Lung (tissue), 12 donors: ENCODE measurements around the gene TRAT1. TPM values are rescaled to one million over a fixed set of nuclear protein-coding genes. Genes with fewer than 3 reads are reported as not detected.

ENCODE experiments used
- ATAC-seq: fragments of 200-7000 bp; cut with Tn5 transposase; one replicate; pipeline ENCODE4 v1.9.1; 2020; ENCODE audit warnings: moderate number of reproducible peaks; ENCODE audit not compliant: insufficient read depth, low FRiP score
- DNase-seq, 3 donors: peaks; one replicate each; pipeline ENCODE4 v3.0.0-alpha.2; 2013 to 2017
- H3K27ac ChIP-seq, 2 donors: one replicate each; pipeline ENCODE4 v1.5.1; 2013; ENCODE audit warnings: mild to moderate bottlenecking in 2 of 2, moderate library complexity in 2 of 2, control low read depth in 1 of 2, inconsistent platforms in 1 of 2, low read depth in 1 of 2, low read length in 1 of 2
- H3K27me3 ChIP-seq, 3 donors: one replicate each; pipeline ENCODE4 v1.5.1; 2013; ENCODE audit warnings: low read length in 2 of 3; ENCODE audit not compliant: control insufficient read depth in 3 of 3, insufficient read depth in 3 of 3
- H3K36me3 ChIP-seq, 4 donors: one replicate each; pipeline ENCODE4 v1.5.1; 2013; ENCODE audit warnings: low read length in 4 of 4, mild to moderate bottlenecking in 1 of 4, moderate library complexity in 1 of 4; ENCODE audit not compliant: control insufficient read depth in 4 of 4, insufficient read depth in 4 of 4
- H3K4me1 ChIP-seq, 5 donors: one replicate each; pipeline ENCODE4 v1.5.1; 2013; ENCODE audit warnings: low read length in 5 of 5, mild to moderate bottlenecking in 2 of 5, moderate library complexity in 1 of 5; ENCODE audit not compliant: control insufficient read depth in 5 of 5, insufficient read depth in 5 of 5
- H3K4me3 ChIP-seq: one replicate; pipeline ENCODE4 v1.5.1; 2013; ENCODE audit warnings: mild to moderate bottlenecking, control low read depth, moderate library complexity
- H3K9ac ChIP-seq, 2 donors: one replicate each; pipeline ENCODE4 v1.5.1; 2013; ENCODE audit warnings: low read length in 2 of 2, control low read depth in 1 of 2; ENCODE audit not compliant: insufficient read depth in 1 of 2
- H3K9me3 ChIP-seq, 4 donors: one replicate each; pipeline ENCODE4 v1.5.1; 2013; ENCODE audit warnings: low read length in 3 of 4, mild to moderate bottlenecking in 1 of 4, moderate library complexity in 1 of 4; ENCODE audit not compliant: control insufficient read depth in 4 of 4, insufficient read depth in 3 of 4
- WGBS, 2 donors: extraction: QIAGEN DNeasy Blood & Tissue Kit; methylation state at CpG; one replicate each; pipeline ENCODE4 v1.1.7; 2013; 5-methylcytosine and 5-hydroxymethylcytosine counted together
- polyA plus RNA-seq, 2 donors: library from polyadenylated mRNA; stranded (reverse); fragments of 200-250 nt; gene quantifications; one replicate each; pipeline ENCODE4 v1.2.1, GENCODE V29; 2013
- total RNA-seq, 2 donors: library from RNA; depleted of rRNA in 1 of 2; stranded (reverse); fragments of >200 nt in 1 of 2; gene quantifications; one replicate each; pipeline ENCODE4 v1.2.1, GENCODE V29; 2014 to 2021
- TF ChIP-seq, protein P1 (sequence below): IDR thresholded peaks from 2 replicates; pipeline ENCODE4 v1.5.1; 2012; ENCODE audit warnings: mild to moderate bottlenecking; ENCODE audit errors: control extremely low read depth, extremely low read depth
- donor health status: control.
- donor health status: control.
- donor health status: Bipolar disorder and iron deficiency.
- donor health status: healthy.
- donor health status: DM: yes; HTN: yes; CAD: no.

Gene TRAT1
- total and polyA plus RNA-seq, 4 donors, result 0.22 to 2.4 (median 0.46) TPM

DNA sequence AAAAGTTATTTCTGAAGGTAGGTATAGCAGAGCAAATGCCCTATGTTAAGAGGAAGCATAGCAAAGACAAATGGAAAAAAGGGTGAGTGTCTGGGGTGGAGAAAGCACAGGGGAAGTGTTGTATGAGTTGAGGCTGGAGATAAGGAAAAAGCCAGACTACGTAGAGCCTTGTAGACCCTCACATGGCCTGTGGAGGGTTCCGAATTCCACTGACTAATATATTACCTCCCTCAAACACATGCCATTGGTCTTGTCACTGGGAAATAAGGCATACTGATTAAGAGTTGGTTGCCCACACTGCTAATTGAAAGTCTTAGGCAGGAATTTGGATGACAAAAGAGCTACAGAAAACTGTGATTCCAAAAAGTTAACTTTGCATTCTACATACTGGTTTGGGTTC is 65.2 kb downstream of the TRAT1 start:
- no peak for DNase-seq
- Histone ChIP-seq H3K9me3 (no peaks in the 10 kb centered on the region), H3K4me3 (no peak overlapping the region), H3K27ac (no peak overlapping the region), H3K9ac (no peak overlapping the region), H3K27me3 (no peaks in the 10 kb centered on the region), H3K36me3 (no peaks in the 10 kb centered on the region), H3K4me1 (no peaks in the 10 kb centered on the region)
- ATAC-seq, result no peak
- WGBS, 2 donors, result 67 to 69% methylated on average over 2 of the region's 2 CpGs
- TF ChIP-seq, protein P1, sequence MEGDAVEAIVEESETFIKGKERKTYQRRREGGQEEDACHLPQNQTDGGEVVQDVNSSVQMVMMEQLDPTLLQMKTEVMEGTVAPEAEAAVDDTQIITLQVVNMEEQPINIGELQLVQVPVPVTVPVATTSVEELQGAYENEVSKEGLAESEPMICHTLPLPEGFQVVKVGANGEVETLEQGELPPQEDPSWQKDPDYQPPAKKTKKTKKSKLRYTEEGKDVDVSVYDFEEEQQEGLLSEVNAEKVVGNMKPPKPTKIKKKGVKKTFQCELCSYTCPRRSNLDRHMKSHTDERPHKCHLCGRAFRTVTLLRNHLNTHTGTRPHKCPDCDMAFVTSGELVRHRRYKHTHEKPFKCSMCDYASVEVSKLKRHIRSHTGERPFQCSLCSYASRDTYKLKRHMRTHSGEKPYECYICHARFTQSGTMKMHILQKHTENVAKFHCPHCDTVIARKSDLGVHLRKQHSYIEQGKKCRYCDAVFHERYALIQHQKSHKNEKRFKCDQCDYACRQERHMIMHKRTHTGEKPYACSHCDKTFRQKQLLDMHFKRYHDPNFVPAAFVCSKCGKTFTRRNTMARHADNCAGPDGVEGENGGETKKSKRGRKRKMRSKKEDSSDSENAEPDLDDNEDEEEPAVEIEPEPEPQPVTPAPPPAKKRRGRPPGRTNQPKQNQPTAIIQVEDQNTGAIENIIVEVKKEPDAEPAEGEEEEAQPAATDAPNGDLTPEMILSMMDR, result no peak

DNA sequence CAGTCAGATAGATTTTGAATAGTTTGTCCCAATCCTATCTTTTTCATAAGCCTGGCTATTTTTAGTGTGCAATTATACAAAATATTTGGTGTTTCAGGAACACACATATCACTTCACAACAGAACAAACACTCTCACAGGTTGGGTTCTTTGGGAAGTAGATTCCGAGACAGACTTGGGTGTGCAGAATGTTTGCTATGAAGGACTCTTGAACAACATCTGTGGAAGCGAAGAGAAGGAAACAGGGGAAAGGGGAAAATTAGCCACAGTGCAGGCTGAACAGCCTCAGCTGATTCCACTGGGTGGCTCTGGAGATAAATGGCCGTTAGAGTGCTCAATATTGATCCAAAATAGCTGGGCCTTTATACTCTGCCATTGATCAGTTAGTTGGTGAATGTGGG is 69.2 kb downstream of the TRAT1 start:
- DNase-seq (no peak), ATAC-seq (no peak)
- Histone ChIP-seq H3K27ac (no peak overlapping the region), H3K4me1 (no peaks in the 10 kb centered on the region), H3K9ac (no peak overlapping the region), H3K4me3 (no peak overlapping the region), H3K27me3 (no peaks in the 10 kb centered on the region), H3K36me3 (no peaks in the 10 kb centered on the region), H3K9me3 (no peaks in the 10 kb centered on the region)
- 69 to 84% methylated on average over 3 of the region's 3 CpGs for WGBS, 2 donors
- TF ChIP-seq, protein P1, result no peak

DNA sequence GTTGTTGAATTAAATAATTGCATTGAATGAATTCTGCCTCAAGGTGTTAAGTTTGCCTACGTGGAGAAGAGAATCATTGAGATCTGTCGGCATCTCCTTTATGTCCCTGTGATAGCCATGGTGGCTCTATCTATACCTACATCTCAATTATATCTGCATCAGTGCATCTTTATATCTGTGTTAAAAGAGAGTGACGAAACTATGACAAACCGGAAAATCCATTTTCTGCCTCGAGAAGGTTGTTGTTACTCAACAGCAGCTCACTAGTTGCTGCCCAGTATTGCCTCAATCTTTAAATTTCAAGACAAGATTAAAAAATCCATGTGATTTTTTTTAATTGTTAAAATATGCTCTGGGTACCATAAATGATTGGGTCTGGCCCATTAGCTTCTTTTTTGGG is 72.4 kb downstream of the TRAT1 start:
- 86 to 88% methylated on average over 5 of the region's 5 CpGs for WGBS, 2 donors
- no peaks in the 10 kb centered on the region for H3K9me3 ChIP-seq

DNA sequence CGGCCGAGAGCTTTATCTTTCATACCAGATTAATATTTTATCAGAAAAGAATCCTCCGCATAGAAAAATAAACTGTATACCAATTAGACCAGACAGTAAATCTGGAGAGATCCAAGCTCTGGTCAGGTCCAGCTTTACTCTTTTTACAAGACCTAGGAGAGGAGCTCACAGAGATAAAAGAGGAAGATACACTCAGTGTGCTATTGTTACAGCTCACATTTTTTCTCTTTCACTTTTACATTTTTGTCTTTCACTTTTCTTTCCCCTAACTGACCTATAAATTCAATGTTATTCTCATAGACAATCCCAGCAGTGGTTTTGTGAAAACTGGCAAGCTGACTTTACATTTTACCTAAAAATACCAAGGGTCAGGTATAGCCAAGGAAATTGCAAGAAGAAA is 75.3 kb downstream of the TRAT1 start:
- no peak overlapping the region for H3K4me3 ChIP-seq
- TF ChIP-seq, protein P1, result no peak
- no peak for DNase-seq
- no peak overlapping the region for H3K9ac ChIP-seq
- no peaks in the 10 kb centered on the region for H3K36me3 ChIP-seq
- H3K27me3 ChIP-seq, result no peaks in the 10 kb centered on the region
- H3K9me3 ChIP-seq, result no peaks in the 10 kb centered on the region
- no peak for ATAC-seq
- H3K27ac ChIP-seq, result no peak overlapping the region
- WGBS, 2 donors, result 90 to 96% methylated on average over 3 of the region's 3 CpGs
- H3K4me1 ChIP-seq, result no peaks in the 10 kb centered on the region

More for the DNA sequence above, 72.4 kb downstream of the TRAT1 start:
- Histone ChIP-seq H3K4me1 (no peaks in the 10 kb centered on the region), H3K4me3 (no peak overlapping the region), H3K27me3 (no peaks in the 10 kb centered on the region), H3K36me3 (no peaks in the 10 kb centered on the region), H3K27ac (no peak overlapping the region), H3K9ac (no peak overlapping the region)
- TF ChIP-seq, protein P1, result no peak
- no peak for DNase-seq
- no peak for ATAC-seq
